Mesothelial cell of epicardium (in vitro differentiated cells): ENCODE data around the gene MTFMT. TPM values are rescaled to one million over a fixed set of nuclear protein-coding genes. Genes with fewer than 3 reads are reported as not detected.

Source experiments
- DNase-seq, 2 experiments: peaks; one replicate each; pipeline ENCODE4 v3.0.0; 2021; ENCODE audit warnings: low spot score in 2 of 2; ENCODE audit not compliant: unreplicated experiment in 2 of 2
- H3K27ac Mint-ChIP-seq: 2 replicates; pipeline ENCODE4 v1.8.0; 2021; ENCODE audit warnings: mixed read lengths
- H3K27me3 Mint-ChIP-seq: 2 replicates; pipeline ENCODE4 v1.8.0; 2021; ENCODE audit warnings: low read depth, mixed read lengths
- H3K36me3 Mint-ChIP-seq: 2 replicates; pipeline ENCODE4 v1.8.0; 2021; ENCODE audit warnings: mixed read lengths
- H3K4me1 Mint-ChIP-seq: 2 replicates; pipeline ENCODE4 v1.8.0; 2021; ENCODE audit warnings: mixed read lengths
- H3K4me3 Mint-ChIP-seq: 2 replicates; pipeline ENCODE4 v1.8.0; 2021; ENCODE audit warnings: mild to moderate bottlenecking, moderate library complexity, mixed read lengths
- H3K9me3 Mint-ChIP-seq: 2 replicates; pipeline ENCODE4 v1.8.0; 2021; ENCODE audit warnings: mixed read lengths
- CTCF ChIP-seq: fragments of 200-600 bp; sonication (generic); IDR thresholded peaks from one replicate; pipeline ENCODE4 v1.5.0; 2021; ENCODE audit warnings: antibody characterized with exemption; ENCODE audit not compliant: unreplicated experiment
- total RNA-seq: library from RNA; stranded (reverse); gene quantifications from 3 replicates; pipeline ENCODE4 v1.2.1, GENCODE V29; 2021

Gene MTFMT
- total RNA-seq, 1 donor from 2014 or later: 17.8 TPM

GRCh38 chr15:65006876-65007275, 22.6 kb downstream of the MTFMT start:
- no peak overlapping the region for H3K27ac Mint-ChIP-seq
- DNase-seq: no peak
- no peaks in the 10 kb centered on the region for H3K9me3 Mint-ChIP-seq
- no peaks in the 10 kb centered on the region for H3K27me3 Mint-ChIP-seq
- no peaks in the 10 kb centered on the region for H3K4me1 Mint-ChIP-seq
- TF ChIP-seq CTCF: no peak
- peaks cover 30% of the 10 kb centered on the region for H3K36me3 Mint-ChIP-seq
- no peak overlapping the region for H3K4me3 Mint-ChIP-seq

- no peaks in the 10 kb centered on the region for H3K9me3 Mint-ChIP-seq
- no peaks in the 10 kb centered on the region for H3K4me1 Mint-ChIP-seq
Observed at GRCh38 chr15:65004993-65005392, 24.4 kb downstream of the MTFMT start.

GRCh38 chr15:64997745-64998375, 31.6 kb downstream of the MTFMT start:
- peaks cover 2% of the 10 kb centered on the region for H3K36me3 Mint-ChIP-seq
- H3K4me1 Mint-ChIP-seq: no peaks in the 10 kb centered on the region
- no peaks in the 10 kb centered on the region for H3K9me3 Mint-ChIP-seq
- DNase-seq: no peak
- no peaks in the 10 kb centered on the region for H3K27me3 Mint-ChIP-seq
- TF ChIP-seq CTCF: no peak
- H3K27ac Mint-ChIP-seq: no peak overlapping the region
- H3K4me3 Mint-ChIP-seq: no peak overlapping the region

More at GRCh38 chr15:65004993-65005392, 24.4 kb downstream of the MTFMT start:
- no peaks in the 10 kb centered on the region for H3K27me3 Mint-ChIP-seq
- TF ChIP-seq CTCF: no peak
- no peak for DNase-seq
- H3K36me3 Mint-ChIP-seq: peaks cover 22% of the 10 kb centered on the region
- no peak overlapping the region for H3K4me3 Mint-ChIP-seq
- H3K27ac Mint-ChIP-seq: no peak overlapping the region

DNA sequence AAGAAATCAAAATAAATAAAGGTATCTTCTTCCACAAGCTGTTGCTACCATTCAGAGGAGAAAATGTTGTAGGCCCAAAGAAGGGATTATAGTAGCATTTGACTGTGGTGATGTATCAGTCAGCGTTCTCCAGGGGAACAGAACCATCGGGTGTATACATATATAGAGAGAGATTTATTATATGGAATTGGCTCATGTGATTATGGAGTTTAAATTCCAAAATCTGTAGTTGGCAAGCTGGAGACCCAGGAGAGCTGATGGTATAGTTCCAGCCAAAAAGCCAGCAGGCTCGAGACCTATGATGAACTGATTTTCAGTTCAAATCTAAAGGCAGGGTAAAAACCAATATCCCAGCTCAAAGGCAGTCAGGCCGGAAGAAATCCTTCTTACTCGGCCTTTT, 32.4 kb downstream of the MTFMT start:
- H3K36me3 Mint-ChIP-seq: no peaks in the 10 kb centered on the region
- H3K9me3 Mint-ChIP-seq: no peaks in the 10 kb centered on the region
- no peak for TF ChIP-seq CTCF
- no peak overlapping the region for H3K4me3 Mint-ChIP-seq
- H3K4me1 Mint-ChIP-seq: no peaks in the 10 kb centered on the region
- no peak overlapping the region for H3K27ac Mint-ChIP-seq
- no peaks in the 10 kb centered on the region for H3K27me3 Mint-ChIP-seq
- no peak for DNase-seq

GRCh38 chr15:64993290-64993689, 36.1 kb downstream of the MTFMT start:
- TF ChIP-seq CTCF: no peak
- H3K27ac Mint-ChIP-seq: no peak overlapping the region
- no peaks in the 10 kb centered on the region for H3K27me3 Mint-ChIP-seq
- peaks cover 21% of the 10 kb centered on the region for H3K4me1 Mint-ChIP-seq
- DNase-seq: no peak
- no peak overlapping the region for H3K4me3 Mint-ChIP-seq
- H3K36me3 Mint-ChIP-seq: no peaks in the 10 kb centered on the region
- no peaks in the 10 kb centered on the region for H3K9me3 Mint-ChIP-seq

- no peak for TF ChIP-seq CTCF
- H3K4me3 Mint-ChIP-seq: no peak overlapping the region
- no peaks in the 10 kb centered on the region for H3K9me3 Mint-ChIP-seq
- H3K4me1 Mint-ChIP-seq: peaks cover 31% of the 10 kb centered on the region
- DNase-seq: no peak
- H3K27me3 Mint-ChIP-seq: no peaks in the 10 kb centered on the region
- no peaks in the 10 kb centered on the region for H3K36me3 Mint-ChIP-seq
- peak overlapping the region; percentile 73 for H3K27ac Mint-ChIP-seq
Observed at GRCh38 chr15:64991536-64992135, 37.8 kb downstream of the MTFMT start.
